Right lobe of liver (tissue), 6 donors: ENCODE results near the gene CDCA5. TPM values are rescaled to one million over a fixed set of nuclear protein-coding genes. Genes with fewer than 3 reads are reported as not detected.

Experiments
- ATAC-seq, 4 donors: fragments of 200-7000 bp; cut with Tn5 transposase; one replicate each; pipeline ENCODE4 v1.9.1; 2020; ENCODE audit warnings: mild to moderate bottlenecking in 4 of 4, moderate library complexity in 4 of 4
- DNase-seq, 3 donors: peaks; one replicate each; pipeline ENCODE4 v3.0.0-alpha.2; 2020
- H3K27ac ChIP-seq, 3 donors: fragments of 200-600 bp; one replicate each; pipeline ENCODE4 v1.8.0; 2022
- H3K27me3 ChIP-seq, 2 donors: fragments of 200-600 bp; one replicate each; pipeline ENCODE4 v1.8.0; 2022
- H3K36me3 ChIP-seq, 4 donors: fragments of 200-600 bp; sonication (generic) in 1 of 4; one replicate each; pipeline versions ENCODE4 v1.5.1 to v1.8.0; 2017 to 2022; ENCODE audit warnings: control low read depth in 1 of 4
- H3K4me1 ChIP-seq, 4 donors: fragments of 200-600 bp; sonication (generic) in 1 of 4; one replicate each; pipeline versions ENCODE4 v1.5.1 to v1.8.0; 2017 to 2022; ENCODE audit warnings: control low read depth in 1 of 4
- H3K4me3 ChIP-seq, 3 donors: fragments of 200-600 bp; one replicate each; pipeline ENCODE4 v1.8.0; 2022
- H3K9me3 ChIP-seq, 4 donors: fragments of 200-600 bp; sonication (generic) in 1 of 4; one replicate each; pipeline versions ENCODE4 v1.5.1 to v1.8.0; 2017 to 2022; ENCODE audit warnings: control low read depth in 1 of 4
- CTCF ChIP-seq, 4 donors: fragments of 200-600 bp in 3 of 4; fragments of 450-650 bp in 1 of 4; IDR thresholded peaks; one replicate each; pipeline versions ENCODE4 v1.5.1 to v1.8.0; 2016 to 2022; ENCODE audit warnings: antibody characterized with exemption in 4 of 4, mild to moderate bottlenecking in 2 of 4
- POLR2A ChIP-seq: fragments of 450-650 bp; IDR thresholded peaks from one replicate; pipeline ENCODE4 v1.6.1; 2017; ENCODE audit warnings: antibody characterized with exemption, mild to moderate bottlenecking
- WGBS: methylation state at CpG from one replicate; pipeline ENCODE4 v1.1.6; 2018; ENCODE audit warnings: low coverage, low lambda C conversion rate; ENCODE audit not compliant: insufficient coverage; ENCODE audit errors: missing lambda C conversion rate; 5-methylcytosine and 5-hydroxymethylcytosine counted together
- intact Hi-C, 2 donors: fragments of 100-400 bp; cut with DNase I; formaldehyde crosslinking; loops; one replicate each; pipeline versions ENCODE4 v1.11.2 to v1.14.1; 2022
- total RNA-seq, 6 experiments: library from RNA; depleted of rRNA in 2 of 6; stranded (reverse); fragments of >200 nt in 2 of 6; fragmentation: NEBNext Ultra II Directional in 3 of 6; extraction: Animal tissue kit (Norgen Biotek cat#: 25700) in 3 of 6; gene quantifications; one replicate each; pipeline versions ENCODE4 v1.1.0 to v1.2.4, GENCODE V29; 2016 to 2023
- donor health status: DM: no; HTN: yes; CAD: no.
- donor health status: DM: no; HTN: no; CAD: no.
- donor health status: DM: no; HTN: no; CAD: no.
- donor health status: DM: no; HTN: yes; CAD: no.
- donor health status: DM: no; HTN: yes; CAD: no.

CDCA5 gene
- total RNA-seq, 6 experiments from 2014 or later = 0.31 to 2.3 (median 1.0) TPM

GRCh38 chr11:65115361-65116082, 31.7 kb upstream of the CDCA5 start:
- no peak for TF ChIP-seq CTCF (IDR thresholded peaks at IDR 0.05)
- TF ChIP-seq POLR2A = no peak
- Histone ChIP-seq H3K4me1 (peaks cover 0 to 42% (median 25%) of the 10 kb centered on the region in 4 donors), H3K27ac (no peak overlapping the region), H3K9me3 (no peaks in the 10 kb centered on the region), H3K27me3 (no peaks in the 10 kb centered on the region), H3K36me3 (peaks cover 3 to 20% (median 9%) of the 10 kb centered on the region in 4 donors), H3K4me3 (no peak overlapping the region)
- intact Hi-C loops = no loop called here
- WGBS = 86% methylated on average over 1 of the region's 21 CpGs
- DNase-seq (peak in 1 of 3 donors; percentile 53), ATAC-seq (no peak)

GRCh38 chr11:65114538-65115171, 30.8 kb upstream of the CDCA5 start:
- no peaks in the 10 kb centered on the region for H3K27me3 ChIP-seq
- H3K27ac ChIP-seq = peak overlapping the region in 2 of 3 donors; percentile 69 to 93
- peaks cover 0 to 11% (median 2%) of the 10 kb centered on the region in 4 donors for H3K36me3 ChIP-seq

GRCh38 chr11:65113839-65114238, 30.0 kb upstream of the CDCA5 start:
- ATAC-seq (peak in 2 of 4 donors; percentile 2 to 4), DNase-seq (peak in 1 of 3 donors; percentile 82)
- Histone ChIP-seq H3K36me3 (peaks cover 0 to 5% (median 1%) of the 10 kb centered on the region in 4 donors), H3K27me3 (no peaks in the 10 kb centered on the region), H3K27ac (peak overlapping the region; percentile 64 to 93 (median 69)), H3K9me3 (no peaks in the 10 kb centered on the region), H3K4me1 (peaks cover 0 to 44% (median 26%) of the 10 kb centered on the region in 4 donors), H3K4me3 (no peak overlapping the region)
- 16% methylated on average over 6 of the region's 6 CpGs for WGBS
- intact Hi-C loops = loop anchor here in 1 of 2 donors (5.0 kb wide), 1 partner anchor 143 kb away; no protein-coding TSS in a partner anchor
- TF ChIP-seq POLR2A (no peak), CTCF (IDR thresholded peaks at IDR 0.05) (no peak)

More at GRCh38 chr11:65114538-65115171, 30.8 kb upstream of the CDCA5 start:
- no peaks in the 10 kb centered on the region for H3K9me3 ChIP-seq
- intact Hi-C loops = loop anchor here in 1 of 2 donors (5.0 kb wide), 1 partner anchor 143 kb away; no protein-coding TSS in a partner anchor
- WGBS = 100% methylated on average over 1 of the region's 11 CpGs
- peaks cover 0 to 44% (median 26%) of the 10 kb centered on the region in 4 donors for H3K4me1 ChIP-seq
- no peak overlapping the region for H3K4me3 ChIP-seq
- TF ChIP-seq CTCF (IDR thresholded peaks at IDR 0.05) = no peak
- TF ChIP-seq POLR2A = no peak
- ATAC-seq = no peak
- DNase-seq = no peak

- Histone ChIP-seq H3K4me1 (peaks cover 0 to 44% (median 26%) of the 10 kb centered on the region in 4 donors), H3K9me3 (no peaks in the 10 kb centered on the region), H3K4me3 (peak overlapping the region in 2 of 3 donors; percentile 54 to 62), H3K27me3 (no peaks in the 10 kb centered on the region), H3K27ac (peak overlapping the region; percentile 64 to 93 (median 69)), H3K36me3 (peaks cover 0 to 4% (median 1%) of the 10 kb centered on the region in 4 donors)
- DNase-seq = no peak
- WGBS = 9% methylated on average over 14 of the region's 14 CpGs
- intact Hi-C loops = loop anchor here in 1 of 2 donors (5.0 kb wide), 1 partner anchor 144 kb away; no protein-coding TSS in a partner anchor
- no peak for ATAC-seq
- TF ChIP-seq CTCF (IDR thresholded peaks at IDR 0.05) (no peak), POLR2A (no peak)
These were observed 29.5 kb upstream of the CDCA5 start for GRCh38 chr11:65113361-65113756.
